GM12874 (cell line): ENCODE results near the gene LIPT1.

Experiments used
- CTCF ChIP-seq: IDR thresholded peaks from 2 replicates; pipeline ENCODE4 v1.5.1; 2011; ENCODE audit warnings: low read depth, mild to moderate bottlenecking, control low read depth, low read length, moderate library complexity; ENCODE audit not compliant: insufficient read depth

The LIPT1 gene

GRCh38 chr2:99200076-99200800, 45.5 kb downstream of the LIPT1 start:
- no peak for TF ChIP-seq CTCF

DNA sequence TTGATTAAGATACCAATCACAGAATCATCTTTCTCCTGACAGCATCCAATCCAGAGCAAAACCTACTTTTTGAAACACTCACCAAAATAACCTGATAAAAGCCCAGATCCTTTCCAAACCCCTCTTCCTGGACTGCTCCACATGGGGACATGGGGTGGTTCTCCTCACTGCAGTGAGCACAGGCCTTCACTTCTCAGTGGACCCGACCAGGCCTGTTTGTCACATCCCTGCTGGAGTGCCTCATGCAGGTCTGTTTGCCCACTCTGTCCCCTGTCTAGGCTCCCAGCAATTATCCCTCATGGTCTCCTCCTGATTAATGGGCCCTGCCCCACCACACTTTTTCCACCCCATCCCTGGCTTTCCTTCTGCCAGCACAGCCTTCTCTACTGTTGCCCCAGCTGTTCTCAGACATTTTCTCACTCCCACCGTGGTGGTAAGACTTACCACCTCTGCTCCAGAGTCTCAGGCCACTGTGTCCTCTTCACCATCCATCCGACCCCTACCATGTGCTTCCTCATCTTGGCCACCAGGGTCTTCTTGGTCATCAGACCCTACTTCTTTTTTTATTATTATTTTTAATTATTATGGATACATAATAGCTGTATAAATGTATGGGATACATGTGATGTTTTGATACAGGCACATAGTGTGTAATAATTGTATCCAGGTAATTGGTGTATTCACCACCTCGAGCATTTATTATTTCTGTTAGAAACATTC, 47.4 kb downstream of the LIPT1 start:
- no peak for TF ChIP-seq CTCF

DNA sequence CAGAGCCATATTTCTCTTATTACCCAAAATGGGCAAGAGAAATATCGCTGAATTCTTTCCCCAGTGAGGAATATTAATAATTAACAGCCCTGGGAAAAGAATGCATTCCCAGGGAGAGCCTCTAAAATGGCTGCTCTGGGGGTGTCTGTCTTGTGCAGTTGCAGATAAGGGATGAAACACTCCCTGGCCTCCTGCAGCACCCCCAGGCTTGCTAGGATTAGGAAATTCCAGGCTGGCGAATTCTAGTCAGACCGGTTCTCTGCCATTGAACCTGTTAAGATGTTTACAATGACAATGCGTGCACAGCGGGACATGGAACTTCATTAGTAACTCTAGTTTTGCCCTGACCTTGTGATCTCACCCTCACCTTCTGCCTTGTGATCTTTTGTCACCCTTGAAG, 50.7 kb downstream of the LIPT1 start:
- no peak for TF ChIP-seq CTCF
